GM04504 (cell line): Measurements from ENCODE around the gene ARHGAP44.
"Not testable (repeated sequence)": the region's sequence is repeated elsewhere in the genome, so short reads cannot be mapped to it uniquely, and the experiment has no call there.

Experiments used
- DNase-seq: peaks from one replicate; pipeline ENCODE4 v3.0.0-alpha.2; 2012; ENCODE audit warnings: low read depth

The ARHGAP44 gene

GRCh38 chr17:12815642-12816141 is 26.4 kb downstream of the ARHGAP44 start:
- DNase-seq: no peak

- no peak for DNase-seq
Measured at GRCh38 chr17:12821376-12821940, 32.2 kb downstream of the ARHGAP44 start.

DNA sequence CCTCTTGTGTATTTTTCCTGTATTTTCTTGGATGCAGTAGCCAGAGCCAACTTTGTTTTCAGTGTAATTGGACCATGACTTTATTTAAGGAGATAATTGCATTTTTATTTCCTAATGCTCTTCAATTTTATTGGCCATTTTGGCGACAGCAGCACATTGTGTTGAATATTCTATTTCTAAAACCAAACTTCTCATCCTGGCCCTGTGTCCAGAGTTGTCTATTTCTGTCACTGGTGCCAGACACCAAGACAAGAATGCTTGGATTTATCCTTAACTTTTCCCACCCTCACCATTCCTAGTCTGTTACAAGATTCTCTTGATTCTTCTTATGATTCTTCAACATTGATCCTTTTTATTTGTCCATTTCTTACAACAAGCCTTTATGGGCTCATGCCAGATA is 37.1 kb downstream of the ARHGAP44 start:
- DNase-seq: no peak

DNA sequence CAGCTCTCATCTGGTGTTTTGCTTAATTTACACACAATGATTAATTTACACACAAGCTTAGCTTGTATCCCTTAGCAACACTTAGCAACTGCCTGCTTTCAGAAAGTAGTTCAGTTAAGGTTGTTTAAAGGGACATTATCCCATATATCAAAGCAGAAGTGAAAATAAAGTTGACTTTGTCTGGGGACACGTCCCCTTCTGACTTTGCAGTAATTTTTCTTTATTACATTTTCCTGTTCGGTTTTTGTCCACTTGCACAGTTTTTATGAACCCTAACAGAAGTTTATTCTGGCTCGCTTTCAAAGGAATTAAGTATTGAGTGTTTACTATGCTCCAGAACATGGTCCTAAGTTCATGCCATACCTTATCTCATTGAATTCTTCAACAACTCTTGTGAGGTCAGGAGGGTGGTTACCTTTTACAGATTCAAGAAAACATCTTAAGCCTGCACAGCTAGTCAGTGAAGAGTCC is 41.5 kb downstream of the ARHGAP44 start:
- DNase-seq: no peak

- no peak for DNase-seq
Measured at GRCh38 chr17:12831839-12832238, 42.5 kb downstream of the ARHGAP44 start.

DNA sequence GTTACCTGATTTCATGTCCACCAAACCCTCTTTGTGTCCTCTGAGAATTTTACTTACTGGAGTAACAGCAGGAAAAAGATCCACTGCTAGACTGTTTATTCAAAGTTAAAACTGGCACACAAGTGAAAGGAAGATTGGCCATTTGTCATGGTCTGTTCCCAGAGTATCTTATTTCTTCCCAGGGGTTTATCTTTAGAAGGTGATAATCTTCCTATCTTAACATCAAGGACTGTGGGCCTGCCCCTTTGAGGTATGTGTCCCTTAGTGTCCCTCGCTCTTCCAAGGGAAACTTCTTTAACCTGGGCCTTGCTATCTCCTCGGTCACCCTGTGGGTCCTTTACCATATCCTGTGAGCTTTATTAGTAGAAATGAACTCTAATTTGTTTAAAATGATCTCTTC is 49.7 kb downstream of the ARHGAP44 start:
- no peak for DNase-seq

DNA sequence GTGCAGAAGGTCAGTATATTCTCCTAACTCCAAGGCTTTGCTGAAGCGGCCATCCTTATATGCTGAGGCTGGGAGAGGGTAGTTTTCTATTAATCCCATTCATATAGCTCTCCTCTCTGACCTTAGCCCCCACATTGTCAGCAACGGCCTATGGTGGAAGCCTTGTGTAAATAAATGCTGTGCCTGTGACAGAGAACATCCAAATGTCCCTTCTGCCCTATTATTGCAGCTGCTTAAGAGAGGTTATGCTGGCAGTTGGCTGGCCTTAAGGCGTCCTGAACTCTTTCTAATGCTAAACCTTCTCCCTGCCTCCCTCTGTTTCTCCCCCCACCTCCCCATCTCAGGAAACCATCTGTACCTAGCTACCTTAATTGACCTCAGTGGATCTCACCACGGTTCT is 53.6 kb downstream of the ARHGAP44 start:
- no peak for DNase-seq

- no peak for DNase-seq
Measured at GRCh38 chr17:12850996-12851395, 61.7 kb downstream of the ARHGAP44 start.

- DNase-seq: no peak
Measured at GRCh38 chr17:12851901-12852435, 62.7 kb downstream of the ARHGAP44 start.

GRCh38 chr17:12853921-12854320 is 64.6 kb downstream of the ARHGAP44 start:
- DNase-seq: no peak

DNA sequence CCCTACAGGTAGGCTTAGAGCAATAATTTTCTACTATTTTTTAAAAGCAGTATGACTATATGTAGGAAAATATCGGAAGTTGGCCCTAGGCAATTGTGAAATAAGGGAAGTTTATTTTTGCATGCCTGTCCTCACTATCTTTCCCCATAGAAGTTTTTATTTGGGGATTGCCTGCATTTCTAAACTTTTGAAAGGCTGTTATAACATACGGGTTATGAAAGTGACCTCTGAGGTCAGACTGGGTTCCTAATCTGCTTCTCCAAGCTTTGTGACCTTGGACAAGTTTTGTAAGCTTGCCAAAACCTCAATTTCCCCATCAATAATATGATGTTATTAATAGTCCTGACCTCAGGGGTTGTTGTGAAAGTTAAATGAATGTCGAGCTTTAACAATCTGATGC is 67.1 kb downstream of the ARHGAP44 start:
- DNase-seq: no peak

DNA sequence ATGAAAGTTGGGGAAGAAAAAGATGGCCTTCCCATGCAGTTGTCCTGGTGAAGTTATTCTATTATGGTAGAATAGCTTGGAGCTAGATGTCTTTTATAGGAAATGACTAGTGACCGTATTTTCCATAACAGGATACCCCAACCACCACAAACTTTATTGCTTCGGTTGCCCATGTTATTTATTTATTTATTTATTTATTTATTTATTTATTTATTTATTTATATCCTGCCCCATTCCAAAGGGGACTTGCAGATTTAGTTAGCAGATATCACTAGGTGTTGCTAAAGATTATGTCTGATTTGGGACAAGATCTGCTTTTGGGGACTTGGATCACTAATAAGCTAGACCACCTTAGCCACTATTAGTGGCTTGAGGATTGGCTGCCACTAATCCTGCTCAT is 68.3 kb downstream of the ARHGAP44 start:
- no peak for DNase-seq

DNA sequence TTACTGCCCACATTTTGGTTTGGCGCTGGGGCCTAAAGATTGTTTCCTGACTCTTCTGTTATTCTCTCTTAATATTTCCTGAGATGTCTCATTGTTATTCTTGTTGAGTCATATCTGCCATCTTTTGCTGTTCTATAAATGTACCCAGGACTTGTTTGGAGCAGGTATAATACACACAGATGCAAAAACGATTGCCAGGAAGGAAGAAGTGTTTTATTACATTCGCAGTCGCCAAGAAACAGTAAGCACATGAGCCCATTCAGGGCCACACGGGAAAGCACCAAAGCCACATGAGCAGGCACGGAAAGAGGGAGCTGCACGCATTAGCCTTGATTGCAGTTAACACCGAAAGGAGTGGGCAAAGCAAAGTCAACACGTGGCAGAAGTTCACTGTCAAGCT is 70.2 kb downstream of the ARHGAP44 start:
- no peak for DNase-seq

DNA sequence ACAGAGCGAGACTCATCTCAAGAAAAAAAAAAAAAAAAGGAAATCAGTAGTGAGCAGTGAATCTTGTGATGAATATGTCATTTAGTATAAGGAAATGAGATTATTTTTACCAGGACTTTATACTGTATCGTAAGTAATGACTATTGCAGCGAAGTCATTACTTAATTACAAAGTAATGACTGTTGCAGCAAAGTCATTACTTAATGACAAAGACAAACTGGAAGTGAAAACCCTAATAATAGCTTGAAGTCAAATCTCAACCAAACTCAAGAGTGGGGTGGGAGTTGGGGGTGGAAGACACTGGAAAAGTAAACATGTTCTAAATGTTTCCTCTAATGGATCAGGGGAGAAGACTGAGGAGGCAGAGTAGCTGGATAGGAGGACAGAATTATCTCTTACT is 76.5 kb downstream of the ARHGAP44 start:
- no peak for DNase-seq

- DNase-seq: no peak
Measured at GRCh38 chr17:12866244-12866643, 76.9 kb downstream of the ARHGAP44 start.

GRCh38 chr17:12867726-12868125 is 78.4 kb downstream of the ARHGAP44 start:
- no peak for DNase-seq

GRCh38 chr17:12873415-12874125 is 84.3 kb downstream of the ARHGAP44 start:
- DNase-seq: not testable (repeated sequence)

- no peak for DNase-seq
Measured at GRCh38 chr17:12877953-12878669, 88.8 kb downstream of the ARHGAP44 start.

DNA sequence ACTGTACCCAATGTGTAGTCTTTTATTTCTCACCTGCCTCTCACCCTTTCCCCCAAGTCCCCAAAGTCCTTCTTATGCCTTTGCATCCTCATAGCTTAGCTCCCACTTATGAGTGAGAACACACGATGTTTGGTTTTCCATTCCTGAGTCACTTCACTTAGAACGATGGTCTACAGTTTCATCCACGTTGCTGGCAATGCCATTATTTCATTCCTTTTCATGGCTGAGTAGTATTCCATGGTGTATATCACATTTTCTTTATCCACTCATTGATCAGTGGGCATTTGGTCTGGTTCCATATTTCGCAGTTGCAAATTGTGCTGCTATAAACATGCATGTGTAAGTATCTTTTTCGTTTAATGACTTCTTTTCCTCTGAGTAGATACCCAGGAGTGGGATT is 89.8 kb downstream of the ARHGAP44 start:
- DNase-seq: not testable (repeated sequence)

GRCh38 chr17:12883472-12883871 is 94.2 kb downstream of the ARHGAP44 start:
- DNase-seq: no peak

- no peak for DNase-seq
Measured at GRCh38 chr17:12887088-12887487, 97.8 kb downstream of the ARHGAP44 start.

DNA sequence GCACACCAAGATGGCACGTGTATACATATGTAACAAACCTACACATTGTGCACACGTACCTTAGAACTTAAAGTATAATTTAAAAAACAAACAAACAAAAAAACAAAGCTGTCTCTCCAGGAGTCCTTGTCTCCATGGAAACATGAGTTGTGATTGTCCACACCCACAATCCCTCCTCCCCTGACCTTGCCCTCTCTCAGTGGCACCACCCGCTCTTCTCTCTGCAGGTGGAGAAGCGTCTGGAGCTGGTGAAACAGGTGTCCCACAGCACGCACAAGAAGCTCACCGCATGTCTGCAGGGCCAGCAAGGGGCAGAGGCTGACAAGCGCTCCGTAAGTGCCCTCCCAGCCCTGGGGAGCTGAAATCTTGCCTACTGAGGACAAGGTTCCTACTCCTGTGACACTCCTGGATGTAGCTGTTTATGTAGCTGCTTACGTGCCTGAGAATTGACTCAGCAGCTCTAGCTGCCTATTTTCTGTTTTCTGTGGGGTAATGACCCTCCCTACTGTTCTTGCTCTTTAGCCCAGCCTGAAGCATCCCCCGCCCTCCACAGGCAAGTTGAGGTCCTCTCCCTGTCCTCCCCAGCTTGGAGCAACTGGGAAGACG is 107.0 kb downstream of the ARHGAP44 start:
- no peak for DNase-seq
